G401.6 (cell line): ENCODE measurements around the gene CD302.
"Not testable (repeated sequence)": the region's sequence is repeated elsewhere in the genome, so short reads cannot be mapped to it uniquely, and the experiment has no call there.

Source experiments
- FAIRE-seq: peaks from 2 replicates; lab custom pipeline; 2012; peaks lifted over from hg19 to GRCh38; lab: Jason Lieb, UNC

CD302 gene

GRCh38 chr2:159793326-159793725, 4.7 kb downstream of the CD302 start:
- FAIRE-seq: no peak

- no peak for FAIRE-seq
Measured at GRCh38 chr2:159792599-159792998, 5.4 kb downstream of the CD302 start.

GRCh38 chr2:159792036-159792435, 6.0 kb downstream of the CD302 start:
- no peak for FAIRE-seq

GRCh38 chr2:159790323-159790722, 7.7 kb downstream of the CD302 start:
- no peak for FAIRE-seq

- no peak for FAIRE-seq
Measured at GRCh38 chr2:159788253-159788652, 9.8 kb downstream of the CD302 start.

- not testable (repeated sequence) for FAIRE-seq
Measured at GRCh38 chr2:159787647-159788046, 10.4 kb downstream of the CD302 start.

- FAIRE-seq: peak; percentile 70
Measured at GRCh38 chr2:159786938-159787337, 11.1 kb downstream of the CD302 start.

GRCh38 chr2:159785195-159785594, 12.8 kb downstream of the CD302 start:
- no peak for FAIRE-seq

- FAIRE-seq: not testable (repeated sequence)
Measured at GRCh38 chr2:159784744-159785143, 13.3 kb downstream of the CD302 start.

GRCh38 chr2:159783556-159783955, 14.5 kb downstream of the CD302 start:
- no peak for FAIRE-seq

GRCh38 chr2:159776321-159776720, 21.7 kb downstream of the CD302 start:
- no peak for FAIRE-seq

GRCh38 chr2:159775021-159775420, 23.0 kb downstream of the CD302 start:
- peak; percentile 67 for FAIRE-seq

- no peak for FAIRE-seq
Measured at GRCh38 chr2:159774370-159774990, 23.5 kb downstream of the CD302 start.

GRCh38 chr2:159773886-159774285, 24.1 kb downstream of the CD302 start:
- FAIRE-seq: no peak

- FAIRE-seq: no peak
Measured at GRCh38 chr2:159773426-159773825, 24.6 kb downstream of the CD302 start.

- FAIRE-seq: no peak
Measured at GRCh38 chr2:159769147-159769546, 28.9 kb downstream of the CD302 start.

- peak; percentile 58 for FAIRE-seq
Measured at GRCh38 chr2:159762075-159762474, 35.9 kb downstream of the CD302 start.

GRCh38 chr2:159760326-159760725, 37.7 kb downstream of the CD302 start:
- no peak for FAIRE-seq

- FAIRE-seq: no peak
Measured at GRCh38 chr2:159759577-159759976, 38.4 kb downstream of the CD302 start.

GRCh38 chr2:159758686-159759085, 39.3 kb downstream of the CD302 start:
- no peak for FAIRE-seq

- no peak for FAIRE-seq
Measured at GRCh38 chr2:159758239-159758638, 39.8 kb downstream of the CD302 start.

- FAIRE-seq: peak; percentile 54
Measured at GRCh38 chr2:159755788-159756187, 42.2 kb downstream of the CD302 start.

- no peak for FAIRE-seq
Measured at GRCh38 chr2:159755014-159755413, 43.0 kb downstream of the CD302 start.

- no peak for FAIRE-seq
Measured at GRCh38 chr2:159753797-159754196, 44.2 kb downstream of the CD302 start.

- no peak for FAIRE-seq
Measured at GRCh38 chr2:159750873-159751272, 47.1 kb downstream of the CD302 start.
